ENCODE results near the gene LYPD5.

LYPD5 gene

GRCh38 chr19:43804432-43804831 is 2.2 kb upstream of the LYPD5 start:
- DNase-seq, result no peak

- no peak for DNase-seq
These were observed 2.6 kb downstream of the LYPD5 start for GRCh38 chr19:43799502-43800142.

- peak; percentile 37 for DNase-seq
These were observed 3.5 kb downstream of the LYPD5 start for GRCh38 chr19:43798546-43799409.

- DNase-seq, result no peak
These were observed 4.2 kb downstream of the LYPD5 start for GRCh38 chr19:43798026-43798545.

- DNase-seq, result no peak
These were observed 4.7 kb downstream of the LYPD5 start for GRCh38 chr19:43797556-43797955.

- no peak for DNase-seq
These were observed 5.1 kb downstream of the LYPD5 start for GRCh38 chr19:43797118-43797517.

- DNase-seq, result no peak
These were observed 11.7 kb downstream of the LYPD5 start for GRCh38 chr19:43790587-43790986.

GRCh38 chr19:43789029-43789428 is 13.2 kb downstream of the LYPD5 start:
- no peak for DNase-seq

GRCh38 chr19:43786665-43787064 is 15.6 kb downstream of the LYPD5 start:
- no peak for DNase-seq

GRCh38 chr19:43784981-43785808 is 17.1 kb downstream of the LYPD5 start:
- peak; percentile 76 for DNase-seq

- DNase-seq, result no peak
These were observed 17.8 kb downstream of the LYPD5 start for GRCh38 chr19:43784241-43784980.

GRCh38 chr19:43783636-43784035 is 18.6 kb downstream of the LYPD5 start:
- no peak for DNase-seq

- no peak for DNase-seq
These were observed 19.5 kb downstream of the LYPD5 start for GRCh38 chr19:43782689-43783231.

GRCh38 chr19:43782311-43782660 is 20.0 kb downstream of the LYPD5 start:
- no peak for DNase-seq

- no peak for DNase-seq
These were observed 20.5 kb downstream of the LYPD5 start for GRCh38 chr19:43781630-43782310.

GRCh38 chr19:43780706-43781525 is 21.3 kb downstream of the LYPD5 start, which contains the start of gene KCNN4:
KCNN4 (minus strand) TSS chr19:43780973; CDS start chr19:43780861, 112 bp downstream.
- DNase-seq, result no peak

GRCh38 chr19:43779820-43780219 is 22.4 kb downstream of the LYPD5 start:
- no peak for DNase-seq

GRCh38 chr19:43779147-43779819 is 23.0 kb downstream of the LYPD5 start:
- no peak for DNase-seq

GRCh38 chr19:43778651-43779050 is 23.6 kb downstream of the LYPD5 start:
- DNase-seq, result no peak

- no peak for DNase-seq
These were observed 25.0 kb downstream of the LYPD5 start for GRCh38 chr19:43777163-43777695.
